H1 (cell line): ENCODE data around the gene EPHA10. TPM values are rescaled to one million over a fixed set of nuclear protein-coding genes. Genes with fewer than 3 reads are reported as not detected.

Experiments used
- CTCF ChIA-PET: fragments of 300-600 bp; sonication (Branson Sonifier 250); formaldehyde crosslinking; loops from one replicate; lab custom pipeline; 2021; ENCODE audit not compliant: partially characterized antibody; lab: Charles Lee
- POLR2A ChIA-PET: fragments of 300-600 bp; sonication (Branson Sonifier 250); formaldehyde crosslinking; loops from one replicate; lab custom pipeline; 2021; ENCODE audit warnings: inconsistent platforms; ENCODE audit not compliant: partially characterized antibody; lab: Charles Lee
- DNase-seq, 2 experiments: peaks; one replicate each; pipeline versions ENCODE4 v3.0.0 to v3.0.0-alpha.2; 2010 to 2022; ENCODE audit warnings: low spot score in 2 of 2, low read depth in 1 of 2, mixed read lengths in 1 of 2
- FAIRE-seq: peaks from 2 replicates; lab custom pipeline; 2011; peaks lifted over from hg19 to GRCh38; lab: Jason Lieb, UNC
- H2AFZ ChIP-seq: 2 replicates; pipeline ENCODE4 v1.8.1; 2012; ENCODE audit warnings: low read length, inconsistent platforms
- H2AK5ac ChIP-seq: 2 replicates; pipeline ENCODE4 v1.6.1; 2013; ENCODE audit warnings: low read depth, low read length
- H2BK120ac ChIP-seq: replicated peaks from 2 replicates; pipeline ENCODE3; 2013; ENCODE audit warnings: low read depth, low read length, inconsistent platforms
- H2BK12ac ChIP-seq: 2 replicates; pipeline ENCODE4 v1.6.1; 2013; ENCODE audit warnings: low read depth, low read length
- H2BK15ac ChIP-seq: 2 replicates; pipeline ENCODE4 v1.6.1; 2013; ENCODE audit warnings: low read length
- H2BK20ac ChIP-seq: 2 replicates; pipeline ENCODE4 v1.6.1; 2013; ENCODE audit warnings: low read length
- H2BK5ac ChIP-seq: 2 replicates; pipeline ENCODE4 v1.6.1; 2013; ENCODE audit warnings: low read depth, low read length
- H3K14ac ChIP-seq: 2 replicates; pipeline ENCODE4 v1.6.1; 2013; ENCODE audit warnings: inconsistent platforms; ENCODE audit not compliant: insufficient read length
- H3K18ac ChIP-seq: 2 replicates; pipeline ENCODE4 v1.6.1; 2013; ENCODE audit warnings: low read length; ENCODE audit errors: extremely low read depth
- H3K23ac ChIP-seq: 2 replicates; pipeline ENCODE4 v1.6.1; 2013; ENCODE audit warnings: inconsistent platforms; ENCODE audit not compliant: insufficient read length
- H3K23me2 ChIP-seq: 2 replicates; pipeline ENCODE4 v1.6.1; 2013; ENCODE audit warnings: low read depth, low read length
- H3K27ac ChIP-seq: 2 replicates; pipeline ENCODE4 v1.6.1; 2011; ENCODE audit warnings: low read depth, low read length, inconsistent platforms
- H3K27me3 ChIP-seq, 4 experiments: replicated peaks in 1 of 4; 1 replicate in 1 of 4; 2 replicates in 3 of 4; pipeline versions ENCODE4 v1.6.1 to v1.8.1; 2011 to 2013; ENCODE audit warnings: low read length in 3 of 4, mild to moderate bottlenecking in 3 of 4, inconsistent platforms in 2 of 4, mixed read lengths in 2 of 4, moderate library complexity in 1 of 4; ENCODE audit not compliant: control insufficient read depth in 3 of 4, insufficient read depth in 3 of 4; ENCODE audit errors: extremely low read depth in 1 of 4
- H3K36me3 ChIP-seq, 4 experiments: 2 replicates each; pipeline versions ENCODE4 v1.6.1 to v1.8.1; 2011 to 2013; ENCODE audit warnings: mild to moderate bottlenecking in 4 of 4, low read length in 3 of 4, moderate library complexity in 2 of 4, control low read depth in 1 of 4, inconsistent platforms in 1 of 4; ENCODE audit not compliant: insufficient read depth in 4 of 4, control insufficient read depth in 2 of 4
- H3K4ac ChIP-seq: replicated peaks from 2 replicates; pipeline ENCODE3; 2013; ENCODE audit warnings: low read length, low read depth, mixed read lengths, inconsistent platforms; ENCODE audit not compliant: insufficient read length
- H3K4me1 ChIP-seq, 4 experiments: replicated peaks in 1 of 4; 1 replicate in 1 of 4; 2 replicates in 3 of 4; pipeline versions ENCODE4 v1.6.1 to v1.8.1; 2011 to 2013; ENCODE audit warnings: low read length in 3 of 4, inconsistent platforms in 2 of 4, mixed read lengths in 1 of 4; ENCODE audit not compliant: insufficient read depth in 4 of 4, control insufficient read depth in 3 of 4
- H3K4me2 ChIP-seq, 2 experiments: 2 replicates each; pipeline versions ENCODE4 v1.6.1 to v1.8.1; 2011 to 2013; ENCODE audit warnings: low read depth in 2 of 2, low read length in 2 of 2, control low read depth in 1 of 2, inconsistent platforms in 1 of 2, mild to moderate bottlenecking in 1 of 2; ENCODE audit not compliant: insufficient read depth in 1 of 2
- H3K4me3 ChIP-seq, 4 experiments: fragments of 200-600, 300-600 bp in 1 of 4; sonication (generic), shearing (Covaris generic), sonication (Bioruptor Twin) in 1 of 4; 2 replicates each; pipeline versions ENCODE4 v1.5.1 to v1.8.1; 2011 to 2016; ENCODE audit warnings: low read length in 4 of 4, low read depth in 3 of 4, control low read depth in 2 of 4, inconsistent platforms in 2 of 4, mild to moderate bottlenecking in 2 of 4, mixed read lengths in 1 of 4, moderate library complexity in 1 of 4; ENCODE audit not compliant: insufficient read depth in 2 of 4; ENCODE audit errors: extremely low read depth in 1 of 4
- H3K56ac ChIP-seq: replicated peaks from 2 replicates; pipeline ENCODE3; 2013; ENCODE audit warnings: low read depth, mild to moderate bottlenecking, mixed read lengths, low read length, inconsistent platforms; ENCODE audit not compliant: insufficient read length
- H3K79me1 ChIP-seq: 2 replicates; pipeline ENCODE4 v1.6.1; 2013; ENCODE audit warnings: low read depth, low read length, control low read depth
- H3K79me2 ChIP-seq, 2 experiments: 2 replicates each; pipeline versions ENCODE4 v1.6.1 to v1.8.1; 2012 to 2013; ENCODE audit warnings: low read length in 2 of 2, mild to moderate bottlenecking in 2 of 2, inconsistent platforms in 1 of 2; ENCODE audit not compliant: insufficient read depth in 2 of 2, control insufficient read depth in 1 of 2
- H3K9ac ChIP-seq, 4 experiments: replicated peaks in 1 of 4; 1 replicate in 1 of 4; 2 replicates in 3 of 4; pipeline versions ENCODE4 v1.6.1 to v1.8.1; 2011 to 2013; ENCODE audit warnings: low read depth in 3 of 4, low read length in 3 of 4, control low read depth in 2 of 4, mild to moderate bottlenecking in 2 of 4, moderate library complexity in 2 of 4, inconsistent platforms in 1 of 4; ENCODE audit errors: extremely low read depth in 1 of 4
- H3K9me3 ChIP-seq, 2 experiments: 2 replicates each; pipeline versions ENCODE4 v1.6.1 to v1.8.1; 2012 to 2013; ENCODE audit warnings: mild to moderate bottlenecking in 2 of 2, moderate library complexity in 2 of 2, control low read depth in 1 of 2, inconsistent platforms in 1 of 2, low read depth in 1 of 2, low read length in 1 of 2, mixed read lengths in 1 of 2; ENCODE audit not compliant: insufficient read depth in 2 of 2
- H4K20me1 ChIP-seq, 2 experiments: replicated peaks in 1 of 2; 2 replicates each; pipeline versions ENCODE3 to v1.8.1; 2011 to 2013; ENCODE audit warnings: inconsistent platforms in 2 of 2, low read length in 2 of 2, mild to moderate bottlenecking in 1 of 2; ENCODE audit not compliant: insufficient read depth in 2 of 2, control insufficient read depth in 1 of 2
- H4K5ac ChIP-seq: 2 replicates; pipeline ENCODE4 v1.6.1; 2013; ENCODE audit warnings: low read length, low read depth, mixed read lengths, inconsistent platforms; ENCODE audit not compliant: insufficient read length
- H4K8ac ChIP-seq: 2 replicates; pipeline ENCODE4 v1.8.0; 2013; ENCODE audit warnings: mild to moderate bottlenecking, moderate library complexity, low read length, inconsistent platforms; ENCODE audit not compliant: insufficient read depth; ENCODE audit errors: extremely low read depth
- H4K91ac ChIP-seq: replicated peaks from 2 replicates; pipeline ENCODE3; 2013; ENCODE audit warnings: low read length, mixed read lengths, inconsistent platforms; ENCODE audit not compliant: insufficient read length
- BACH1 ChIP-seq: IDR thresholded peaks from 2 replicates; pipeline ENCODE4 v1.6.1; 2012; ENCODE audit warnings: low read length, improper control_type of control experiment
- BRCA1 ChIP-seq: IDR thresholded peaks from 2 replicates; pipeline ENCODE4 v1.6.1; 2012; ENCODE audit warnings: low read depth, low read length, improper control_type of control experiment
- KDM4A ChIP-seq: IDR thresholded peaks from one replicate; pipeline ENCODE4 v1.7.1; 2012; ENCODE audit warnings: low read depth, mild to moderate bottlenecking, moderate library complexity, low read length, inconsistent platforms; ENCODE audit not compliant: severe bottlenecking
- NANOG ChIP-seq: IDR thresholded peaks from 2 replicates; pipeline ENCODE4 v1.6.1; 2011; ENCODE audit warnings: low read length, low read depth, mild to moderate bottlenecking, inconsistent platforms; ENCODE audit not compliant: insufficient read depth, poor library complexity, severe bottlenecking
- SIX5 ChIP-seq: IDR thresholded peaks from 2 replicates; pipeline ENCODE4 v1.6.1; 2011; ENCODE audit warnings: mild to moderate bottlenecking, low read depth, low read length
- SRF ChIP-seq: IDR thresholded peaks from 2 replicates; pipeline ENCODE4 v1.6.1; 2011; ENCODE audit warnings: mild to moderate bottlenecking, low read depth, low read length, moderate library complexity
- TAF7 ChIP-seq: optimal IDR thresholded peaks from 2 replicates; pipeline ENCODE3; 2011; ENCODE audit warnings: low read depth, mild to moderate bottlenecking, inconsistent platforms, low read length, moderate library complexity, borderline replicate concordance
- TCF12 ChIP-seq: IDR thresholded peaks from 2 replicates; pipeline ENCODE4 v1.6.1; 2011; ENCODE audit warnings: low read depth, mild to moderate bottlenecking, low read length
- TEAD4 ChIP-seq: IDR thresholded peaks from 2 replicates; pipeline ENCODE4 v1.6.1; 2012; ENCODE audit warnings: low read depth, low read length, inconsistent platforms, mixed read lengths
- whole genome bisulfite sequencing, 2 experiments: shearing (Covaris generic) in 1 of 2; methylation state at CpG; one replicate each; pipeline versions ENCODE4 v1.1.6 to v1.1.7; 2013 to 2015; ENCODE audit warnings: low lambda C conversion rate in 2 of 2, mixed read lengths in 2 of 2, inconsistent platforms in 1 of 2, low coverage in 1 of 2, missing lambda C conversion rate in 1 of 2; ENCODE audit not compliant: insufficient replicate concordance in 2 of 2, insufficient coverage in 1 of 2, insufficient read length in 1 of 2; ENCODE audit errors: extremely low coverage in 1 of 2, missing lambda C conversion rate in 1 of 2; 5-methylcytosine and 5-hydroxymethylcytosine counted together
- polyA plus RNA-seq, 7 experiments: library from polyadenylated mRNA; depleted of rRNA in 3 of 7; stranded (reverse) in 5 of 7; unstranded in 2 of 7; fragments of >200 nt in 5 of 7; fragments of 200-250 nt in 2 of 7; gene quantifications; 1 replicate in 5 of 7; 2 replicates in 1 of 7; 4 replicates in 1 of 7; pipeline versions ENCODE4 v1.2.1 to v1.2.3, GENCODE V29; 2011 to 2013; ENCODE audit warnings: missing spikeins in 2 of 7, mixed read lengths in 2 of 7
- total RNA-seq: library from RNA; stranded (reverse); fragmentation: NEBNext Ultra II Directional; extraction: Animal tissue kit (Norgen Biotek cat#: 25700); gene quantifications from 2 replicates; pipeline ENCODE4 v1.2.1, GENCODE V29; 2021
- TF ChIP-seq, protein P1 (sequence below): IDR thresholded peaks from 2 replicates; pipeline ENCODE4 v1.6.1; 2012; ENCODE audit warnings: low read length, inconsistent platforms
- TF ChIP-seq, protein P2 (sequence below): IDR thresholded peaks from 2 replicates; pipeline ENCODE4 v1.6.1; 2012; ENCODE audit warnings: inconsistent platforms

The EPHA10 gene
- total and polyA plus RNA-seq, 2 of the 8 experiments (the other 6 are each of a cell fraction or from before 2014, with no cell fraction given): 0.54 to 1.0 TPM

DNA sequence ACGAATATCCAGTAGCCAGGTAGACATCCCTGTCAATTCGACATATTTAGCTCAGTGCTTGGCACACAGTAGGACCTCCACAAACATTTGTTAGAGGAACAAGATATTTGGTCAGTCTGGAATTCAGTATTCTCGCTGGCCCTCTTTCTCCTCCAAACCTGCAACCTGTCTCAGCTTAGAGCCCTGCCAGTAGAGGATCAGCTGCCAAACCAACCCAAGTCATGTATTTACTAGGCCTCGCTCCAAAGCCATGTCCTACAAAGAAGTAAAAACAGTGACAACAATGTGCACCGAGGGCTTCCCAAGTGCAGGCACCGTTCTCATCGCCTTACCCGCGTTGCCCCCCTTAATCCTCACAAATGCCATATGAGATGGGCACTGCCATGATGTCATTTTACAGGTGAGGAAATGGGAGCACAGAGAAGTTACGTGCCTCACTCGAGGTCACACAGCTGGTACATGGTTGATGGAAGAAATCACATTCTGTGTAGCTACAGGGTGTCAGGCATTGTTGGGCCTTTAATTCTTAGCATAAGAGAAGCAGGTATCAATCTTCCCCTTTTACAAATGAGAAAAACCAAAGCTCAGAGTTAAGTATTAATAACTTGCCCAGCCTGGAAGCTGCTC is 98.6 kb downstream of the EPHA10 start:
- POLR2A ChIA-PET: interaction anchor here (0.6 to 1.1 kb wide), 2 partner anchors 10 to 141 kb away, joined by 3 read pairs; no protein-coding TSS in a partner anchor
- no peak overlapping the region for H3K56ac ChIP-seq
- TF ChIP-seq BACH1: no peak
- TF ChIP-seq, protein P1, sequence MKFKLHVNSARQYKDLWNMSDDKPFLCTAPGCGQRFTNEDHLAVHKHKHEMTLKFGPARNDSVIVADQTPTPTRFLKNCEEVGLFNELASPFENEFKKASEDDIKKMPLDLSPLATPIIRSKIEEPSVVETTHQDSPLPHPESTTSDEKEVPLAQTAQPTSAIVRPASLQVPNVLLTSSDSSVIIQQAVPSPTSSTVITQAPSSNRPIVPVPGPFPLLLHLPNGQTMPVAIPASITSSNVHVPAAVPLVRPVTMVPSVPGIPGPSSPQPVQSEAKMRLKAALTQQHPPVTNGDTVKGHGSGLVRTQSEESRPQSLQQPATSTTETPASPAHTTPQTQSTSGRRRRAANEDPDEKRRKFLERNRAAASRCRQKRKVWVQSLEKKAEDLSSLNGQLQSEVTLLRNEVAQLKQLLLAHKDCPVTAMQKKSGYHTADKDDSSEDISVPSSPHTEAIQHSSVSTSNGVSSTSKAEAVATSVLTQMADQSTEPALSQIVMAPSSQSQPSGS: no peak
- TF ChIP-seq TCF12: no peak
- TF ChIP-seq, protein P2, sequence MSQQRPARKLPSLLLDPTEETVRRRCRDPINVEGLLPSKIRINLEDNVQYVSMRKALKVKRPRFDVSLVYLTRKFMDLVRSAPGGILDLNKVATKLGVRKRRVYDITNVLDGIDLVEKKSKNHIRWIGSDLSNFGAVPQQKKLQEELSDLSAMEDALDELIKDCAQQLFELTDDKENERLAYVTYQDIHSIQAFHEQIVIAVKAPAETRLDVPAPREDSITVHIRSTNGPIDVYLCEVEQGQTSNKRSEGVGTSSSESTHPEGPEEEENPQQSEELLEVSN: no peak
- TF ChIP-seq SRF: no peak
- TF ChIP-seq TEAD4: no peak
- TF ChIP-seq KDM4A: no peak
- TF ChIP-seq BRCA1: no peak
- no peak for TF ChIP-seq TAF7
- TF ChIP-seq SIX5: no peak
- TF ChIP-seq NANOG: no peak

More for the DNA sequence above, 98.6 kb downstream of the EPHA10 start:
- no peak overlapping the region for H2BK12ac ChIP-seq
- FAIRE-seq (no peak), DNase-seq (no peak)
- H4K91ac ChIP-seq: no peak overlapping the region
- H3K27me3 ChIP-seq: peaks cover 0 to 2% (median 0%) of the 10 kb centered on the region in 4 experiments; a peak in 1 of 7 replicates
- CTCF ChIA-PET: interaction anchor here (1.0 to 3.5 kb wide), 9 partner anchors 11 to 179 kb away, joined by 3 to 16 read pairs (median 4); no protein-coding TSS in a partner anchor
- H3K18ac ChIP-seq: no peak overlapping the region
- no peak overlapping the region for H3K27ac ChIP-seq
- H3K4me3 ChIP-seq: no peak overlapping the region
- H2BK15ac ChIP-seq: no peak overlapping the region
- H3K4ac ChIP-seq: no peak overlapping the region
- H4K8ac ChIP-seq: no peak overlapping the region
- H3K23me2 ChIP-seq: no peaks in the 10 kb centered on the region; the same call in none of the 2 replicates
- H3K23ac ChIP-seq: no peak overlapping the region
- no peak overlapping the region for H2BK120ac ChIP-seq
- no peaks in the 10 kb centered on the region for H3K79me1 ChIP-seq
- no peak overlapping the region for H2AK5ac ChIP-seq
- peaks cover 0 to 18% (median 13%) of the 10 kb centered on the region in 4 experiments; a peak in 6 of 7 replicates for H3K4me1 ChIP-seq
- H2AFZ ChIP-seq: no peak overlapping the region
- no peak overlapping the region for H3K9ac ChIP-seq
- H3K14ac ChIP-seq: no peak overlapping the region
- no peaks in the 10 kb centered on the region for H3K9me3 ChIP-seq
- no peaks in the 10 kb centered on the region for H4K20me1 ChIP-seq
- H4K5ac ChIP-seq: no peak overlapping the region
- no peak overlapping the region for H3K4me2 ChIP-seq
- H3K79me2 ChIP-seq: no peaks in the 10 kb centered on the region
- H2BK5ac ChIP-seq: no peak overlapping the region
- WGBS, 2 experiments: 85% methylated on average over 11 of the region's 11 CpGs; no CpG with 5 or more reads in 1 of the 2 experiments
- H2BK20ac ChIP-seq: no peak overlapping the region
- H3K36me3 ChIP-seq: no peaks in the 10 kb centered on the region
